Measurements from ENCODE around the gene OCA2. TPM values are rescaled to one million over a fixed set of nuclear protein-coding genes. Genes with fewer than 3 reads are reported as not detected.

The OCA2 gene
- total and polyA plus RNA-seq, 2 of the 8 experiments (the other 6 are each of a cell fraction or from before 2014, with no cell fraction given), result 0.20 TPM

DNA sequence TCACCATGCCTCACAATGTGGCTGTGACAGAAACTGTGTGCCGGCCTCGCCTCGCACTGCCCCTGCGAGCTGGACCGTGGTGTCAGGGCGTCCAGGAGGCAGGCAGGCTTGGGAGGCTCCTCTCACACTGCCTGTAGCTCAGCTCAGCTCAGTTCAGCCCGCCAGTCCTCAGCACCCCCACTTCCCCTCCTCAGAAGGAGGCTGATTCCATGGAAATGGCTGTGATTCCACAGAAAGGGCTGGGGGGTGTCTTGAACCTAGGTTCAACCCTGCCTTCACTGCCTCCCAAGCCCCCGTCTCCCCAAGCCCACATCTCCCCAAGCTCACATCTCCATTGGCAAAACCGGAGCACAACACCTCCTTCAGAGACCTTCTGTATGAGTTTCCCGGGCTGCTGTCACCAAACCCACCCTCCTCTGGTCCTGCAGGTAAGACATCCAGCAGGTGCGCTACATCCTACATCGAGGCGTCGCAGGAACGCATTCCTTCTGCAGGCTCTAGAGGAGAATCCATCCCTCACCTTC is 94.0 kb downstream of the OCA2 start:
- DNase-seq (ENCODE audit: low read depth in 1 of 2, low spot score in 2 of 2), result no peak
- Histone ChIP-seq H3K56ac (replicated peaks; ENCODE audit: insufficient read length, low read depth, low read length) (no peak overlapping the region), H3K79me1 (ENCODE audit: low read depth, low read length) (no peaks in the 10 kb centered on the region), H4K91ac (replicated peaks; ENCODE audit: insufficient read length, low read length) (no peak overlapping the region), H2BK12ac (ENCODE audit: low read depth, low read length) (no peak overlapping the region), H3K79me2 (ENCODE audit: control insufficient read depth in 1 of 2, insufficient read depth in 2 of 2, low read length in 2 of 2) (no peaks in the 10 kb centered on the region), H3K18ac (ENCODE audit: extremely low read depth, low read length) (no peak overlapping the region), H2AFZ (ENCODE audit: low read length) (no peak overlapping the region), H3K4me2 (ENCODE audit: insufficient read depth in 1 of 2, low read depth in 2 of 2, low read length in 2 of 2) (no peak overlapping the region), H4K20me1 (replicated peaks in 1 of 2; ENCODE audit: control insufficient read depth in 1 of 2, insufficient read depth in 2 of 2, low read length in 2 of 2) (peaks cover 0 to 4% of the 10 kb centered on the region in 2 experiments), H4K5ac (ENCODE audit: insufficient read length, low read depth, low read length) (no peak overlapping the region), H3K9me3 (ENCODE audit: insufficient read depth in 2 of 2, low read depth in 1 of 2, low read length in 1 of 2) (no peaks in the 10 kb centered on the region), H3K4me1 (replicated peaks in 1 of 4; ENCODE audit: control insufficient read depth in 3 of 4, insufficient read depth in 4 of 4, low read length in 3 of 4) (no peaks in the 10 kb centered on the region), H3K27me3 (replicated peaks in 1 of 4; ENCODE audit: control insufficient read depth in 3 of 4, extremely low read depth in 1 of 4, insufficient read depth in 3 of 4, low read length in 3 of 4) (no peaks in the 10 kb centered on the region), H3K23ac (ENCODE audit: insufficient read length) (no peak overlapping the region), H3K14ac (ENCODE audit: insufficient read length) (no peak overlapping the region), H4K8ac (ENCODE audit: extremely low read depth, insufficient read depth, low read length) (no peak overlapping the region), H2BK120ac (replicated peaks; ENCODE audit: low read depth, low read length) (no peak overlapping the region), H3K23me2 (ENCODE audit: low read depth, low read length) (peaks cover 2% of the 10 kb centered on the region; the same call in 1 of the 2 replicates), H2BK20ac (ENCODE audit: low read length) (no peak overlapping the region), H3K4ac (replicated peaks; ENCODE audit: insufficient read length, low read depth, low read length) (no peak overlapping the region), H3K27ac (ENCODE audit: low read depth, low read length) (no peak overlapping the region), H3K9ac (replicated peaks in 1 of 4; ENCODE audit: extremely low read depth in 1 of 4, low read depth in 3 of 4, low read length in 3 of 4) (no peak overlapping the region), H2AK5ac (ENCODE audit: low read depth, low read length) (no peak overlapping the region), H3K36me3 (ENCODE audit: control insufficient read depth in 2 of 4, insufficient read depth in 4 of 4, low read length in 3 of 4) (no peaks in the 10 kb centered on the region), H2BK15ac (ENCODE audit: low read length) (no peak overlapping the region), H2BK5ac (ENCODE audit: low read depth, low read length) (no peak overlapping the region), H3K4me3 (ENCODE audit: extremely low read depth in 1 of 4, insufficient read depth in 2 of 4, low read depth in 3 of 4, low read length in 4 of 4) (no peak overlapping the region)
- CTCF ChIA-PET (ENCODE audit: partially characterized antibody), result interaction anchor here (0.9 to 1.6 kb wide), 2 partner anchors 28 to 646 kb away, joined by 3 to 4 read pairs; no protein-coding TSS in a partner anchor
- POLR2A ChIA-PET (ENCODE audit: partially characterized antibody), result interaction anchor here (0.8 kb wide), 1 partner anchor 19 kb away, joined by 4 read pairs; no protein-coding TSS in a partner anchor
- no peak for TF ChIP-seq SIX5 (IDR thresholded peaks at IDR 0.05; ENCODE audit: low read depth, low read length)
- WGBS, 2 experiments (ENCODE audit: extremely low coverage in 1 of 2, insufficient coverage in 1 of 2, insufficient read length in 1 of 2, insufficient replicate concordance in 2 of 2, low coverage in 1 of 2, low lambda C conversion rate in 2 of 2, missing lambda C conversion rate in 1 of 2), result 94% methylated on average over 15 of the region's 15 CpGs; no CpG with 5 or more reads in 1 of the 2 experiments
- FAIRE-seq, result no peak

Data from H1 (cell line).